Uterus (tissue), 4 donors: ENCODE data around the gene MIEN1. TPM values are rescaled to one million over a fixed set of nuclear protein-coding genes. Genes with fewer than 3 reads are reported as not detected.

ENCODE experiments used
- DNase-seq, 2 donors: peaks; one replicate each; pipeline ENCODE4 v3.0.0-alpha.2; 2019 to 2020
- H3K27ac ChIP-seq, 2 donors: fragments of 200-600 bp; sonication (generic); 1 replicate in 1 of 2; 2 replicates in 1 of 2; pipeline ENCODE4 v1.5.1; 2016 to 2018
- H3K27me3 ChIP-seq, 2 donors: fragments of 200-600 bp; sonication (generic); one replicate each; pipeline ENCODE4 v1.5.1; 2018 to 2019; ENCODE audit warnings: control low read depth in 1 of 2
- H3K36me3 ChIP-seq, 2 donors: fragments of 200-600 bp; sonication (generic); one replicate each; pipeline ENCODE4 v1.5.1; 2019; ENCODE audit warnings: control low read depth in 1 of 2
- H3K4me1 ChIP-seq, 2 donors: fragments of 200-600 bp; sonication (generic); one replicate each; pipeline ENCODE4 v1.5.1; 2018 to 2019; ENCODE audit warnings: control low read depth in 1 of 2
- H3K4me3 ChIP-seq, 2 donors: fragments of 200-600 bp; sonication (generic); 1 replicate in 1 of 2; 2 replicates in 1 of 2; pipeline ENCODE4 v1.5.1; 2018 to 2019; ENCODE audit warnings: mild to moderate bottlenecking in 1 of 2
- H3K9me3 ChIP-seq, 2 donors: fragments of 200-600 bp; sonication (generic); one replicate each; pipeline ENCODE4 v1.5.1; 2019; ENCODE audit warnings: control low read depth in 1 of 2
- CTCF ChIP-seq, 4 experiments: fragments of 200-600 bp in 2 of 4; fragments of 450-650 bp in 2 of 4; sonication (generic) in 2 of 4; IDR thresholded peaks; one replicate each; pipeline ENCODE4 v1.5.1; 2016 to 2019; ENCODE audit warnings: antibody characterized with exemption in 4 of 4, mild to moderate bottlenecking in 2 of 4, moderate library complexity in 1 of 4
- POLR2A ChIP-seq, 2 donors: fragments of 450-650 bp; IDR thresholded peaks; one replicate each; pipeline ENCODE4 v1.6.1; 2016; ENCODE audit warnings: antibody characterized with exemption in 2 of 2, mild to moderate bottlenecking in 1 of 2, moderate library complexity in 1 of 2
- intact Hi-C: fragments of 100-400 bp; cut with DNase I; formaldehyde crosslinking; loops from one replicate; pipeline ENCODE4 v1.15.1; 2023; ENCODE audit warnings: low total_unique reads
- total RNA-seq, 4 donors: library from RNA; depleted of rRNA in 3 of 4; stranded (reverse); fragments of >200 nt in 3 of 4; gene quantifications; one replicate each; pipeline versions ENCODE4 v1.1.0 to v1.2.4, GENCODE V29; 2014 to 2023
- donor health status: DM: yes; HTN: yes; CAD: no.

MIEN1 gene
- total RNA-seq, 4 donors from 2014 or later = 4.9 to 125 (median 58.5) TPM

GRCh38 chr17:39754958-39755553 lies 24.7 kb upstream of the MIEN1 start:
- Histone ChIP-seq H3K4me3 (peak overlapping the region; percentile 66 to 72), H3K36me3 (no peaks in the 10 kb centered on the region), H3K4me1 (no peaks in the 10 kb centered on the region), H3K27ac (peak overlapping the region; percentile 91 to 96), H3K9me3 (no peaks in the 10 kb centered on the region), H3K27me3 (no peaks in the 10 kb centered on the region)
- intact Hi-C loops = loop anchor here (5.0 kb wide), 1 partner anchor 133 kb away; no protein-coding TSS in a partner anchor
- DNase-seq = no peak
- no peak for TF ChIP-seq POLR2A (IDR thresholded peaks at IDR 0.05)
- TF ChIP-seq CTCF (IDR thresholded peaks at IDR 0.05) = no peak

- Histone ChIP-seq H3K4me1 (no peaks in the 10 kb centered on the region), H3K4me3 (peak overlapping the region; percentile 66 to 72), H3K27ac (peak overlapping the region; percentile 91 to 96), H3K9me3 (no peaks in the 10 kb centered on the region), H3K36me3 (no peaks in the 10 kb centered on the region), H3K27me3 (no peaks in the 10 kb centered on the region)
- intact Hi-C loops = loop anchor here (5.0 kb wide), 1 partner anchor 132 kb away; no protein-coding TSS in a partner anchor
- TF ChIP-seq CTCF (IDR thresholded peaks at IDR 0.05) (peak; percentile 92 to 99 (median 96)), POLR2A (IDR thresholded peaks at IDR 0.05) (peak; percentile 52 to 67)
- peak; percentile 84 to 89 for DNase-seq
Measured at GRCh38 chr17:39754161-39754957, 24.0 kb upstream of the MIEN1 start.

- no peaks in the 10 kb centered on the region for H3K9me3 ChIP-seq
- H3K27ac ChIP-seq = peak overlapping the region; percentile 91 to 96
- no peak for TF ChIP-seq CTCF (IDR thresholded peaks at IDR 0.05)
- peak; percentile 6 to 24 for TF ChIP-seq POLR2A (IDR thresholded peaks at IDR 0.05)
- DNase-seq = no peak
- no peaks in the 10 kb centered on the region for H3K4me1 ChIP-seq
- H3K36me3 ChIP-seq = no peaks in the 10 kb centered on the region
- intact Hi-C loops = loop anchor here (5.0 kb wide), 1 partner anchor 131 kb away; no protein-coding TSS in a partner anchor
- H3K4me3 ChIP-seq = peak overlapping the region; percentile 66 to 72
- no peaks in the 10 kb centered on the region for H3K27me3 ChIP-seq
Measured at GRCh38 chr17:39753514-39754160, 23.3 kb upstream of the MIEN1 start.

GRCh38 chr17:39752241-39752881 lies 22.0 kb upstream of the MIEN1 start:
- H3K27me3 ChIP-seq = no peaks in the 10 kb centered on the region
- no peak overlapping the region for H3K4me3 ChIP-seq
- no peak overlapping the region for H3K27ac ChIP-seq
- no peaks in the 10 kb centered on the region for H3K9me3 ChIP-seq
- DNase-seq = no peak
- H3K36me3 ChIP-seq = no peaks in the 10 kb centered on the region
- TF ChIP-seq POLR2A (IDR thresholded peaks at IDR 0.05) = no peak
- no peak for TF ChIP-seq CTCF (IDR thresholded peaks at IDR 0.05)
- H3K4me1 ChIP-seq = no peaks in the 10 kb centered on the region
- intact Hi-C loops = loop anchor here (5.0 kb wide), 1 partner anchor 130 kb away; no protein-coding TSS in a partner anchor
